T-helper 2 cell treated with Interferon-gamma antibody and Interleukin-4, amounts not matched to agents 100 ng/mL and 5 ng/mL, for 36 hours (primary cell): ENCODE measurements around the gene PATE1. TPM values are rescaled to one million over a fixed set of nuclear protein-coding genes. Genes with fewer than 3 reads are reported as not detected.
"Not testable (repeated sequence)": the region's sequence is repeated elsewhere in the genome, so short reads cannot be mapped to it uniquely, and the experiment has no call there.

ENCODE experiments used
- intact Hi-C: fragments of 100-400 bp; cut with micrococcal nuclease; formaldehyde crosslinking; loops from one replicate; pipeline ENCODE4 v1.15.1; 2023
- total RNA-seq: library from RNA; stranded (reverse); gene quantifications from 2 replicates; pipeline ENCODE4 v1.2.3, GENCODE V29; 2022

Gene PATE1
- not detected in 2 replicates for total RNA-seq

DNA sequence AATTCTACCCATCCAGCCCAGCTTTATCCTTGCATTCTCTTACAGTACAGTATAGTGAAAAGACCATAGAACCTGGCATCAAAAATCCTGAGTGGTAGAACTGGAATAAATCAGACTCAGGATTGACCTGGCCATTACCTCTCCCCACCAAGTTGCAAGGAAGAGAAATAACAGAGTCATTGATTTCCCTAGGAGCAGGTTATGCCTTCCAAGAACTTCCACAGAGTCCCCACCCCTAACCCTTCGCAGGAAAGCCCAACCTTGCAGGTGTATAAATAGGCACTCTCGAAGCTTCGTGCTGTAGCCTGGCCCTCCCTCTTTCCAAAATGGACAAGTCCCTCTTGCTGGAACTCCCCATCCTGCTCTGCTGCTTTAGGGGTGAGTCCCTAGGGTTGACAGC, at the start of gene PATE1:
Gene PATE1, plus strand, starts transcription at position 301 of the 400 bp plus-strand sequence. Its CDS starts 26 bp downstream, at position 327.
- intact Hi-C loops, result no loop called here

- intact Hi-C loops, result no loop called here
Observed at GRCh38 chr11:125701018-125701610, 45.0 kb upstream of the PATE1 start.

- intact Hi-C loops, result no loop called here
Observed at GRCh38 chr11:125701858-125702621, 44.0 kb upstream of the PATE1 start.

DNA sequence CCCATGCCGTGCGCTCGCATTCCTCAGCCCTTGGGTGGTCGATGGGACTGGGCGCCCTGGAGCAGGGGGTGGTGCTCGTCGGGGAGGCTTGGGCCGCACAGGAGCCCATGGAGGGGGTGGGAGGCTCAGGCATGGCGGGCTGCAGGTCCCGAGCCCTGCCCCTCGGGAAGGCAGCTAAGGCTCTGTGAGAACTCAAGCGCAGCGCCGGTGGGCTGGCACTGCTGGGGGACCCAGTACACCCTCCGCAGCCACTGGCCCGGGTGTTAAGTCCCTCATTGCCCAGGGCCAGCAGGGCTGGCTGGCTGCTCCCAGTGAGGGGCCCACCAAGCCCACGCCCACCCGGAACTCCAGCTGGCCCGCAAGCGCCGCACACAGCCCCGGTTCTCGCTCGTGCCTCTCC, 41.4 kb upstream of the PATE1 start:
- intact Hi-C loops, result not testable (repeated sequence)

GRCh38 chr11:125720781-125721180, 25.3 kb upstream of the PATE1 start:
- intact Hi-C loops, result no loop called here

- intact Hi-C loops, result loop anchor here (1.0 kb wide), 1 partner anchor 150 kb away; no protein-coding TSS in a partner anchor
Observed at GRCh38 chr11:125724125-125724524, 22.0 kb upstream of the PATE1 start.

DNA sequence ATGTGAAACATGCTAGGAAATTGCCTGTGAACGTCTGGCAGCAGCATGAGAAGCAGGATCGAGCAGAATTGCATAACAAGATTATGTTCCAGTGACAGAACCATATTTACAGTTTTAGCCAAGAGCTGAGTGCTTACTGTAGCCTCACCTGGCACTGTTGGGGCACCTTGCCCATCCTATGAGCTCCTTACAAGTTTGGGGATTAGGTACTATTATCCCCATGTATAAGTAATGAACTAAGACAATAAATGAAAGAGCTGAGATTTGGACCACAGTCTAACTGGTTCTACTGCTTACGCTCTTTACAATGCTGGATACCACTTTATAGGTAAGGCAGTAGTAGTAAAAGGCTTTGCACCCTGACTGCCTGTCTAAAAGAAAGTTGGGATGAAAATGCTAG, 17.1 kb upstream of the PATE1 start:
- intact Hi-C loops, result no loop called here

- intact Hi-C loops, result no loop called here
Observed at GRCh38 chr11:125740617-125741016, 5.5 kb upstream of the PATE1 start.

DNA sequence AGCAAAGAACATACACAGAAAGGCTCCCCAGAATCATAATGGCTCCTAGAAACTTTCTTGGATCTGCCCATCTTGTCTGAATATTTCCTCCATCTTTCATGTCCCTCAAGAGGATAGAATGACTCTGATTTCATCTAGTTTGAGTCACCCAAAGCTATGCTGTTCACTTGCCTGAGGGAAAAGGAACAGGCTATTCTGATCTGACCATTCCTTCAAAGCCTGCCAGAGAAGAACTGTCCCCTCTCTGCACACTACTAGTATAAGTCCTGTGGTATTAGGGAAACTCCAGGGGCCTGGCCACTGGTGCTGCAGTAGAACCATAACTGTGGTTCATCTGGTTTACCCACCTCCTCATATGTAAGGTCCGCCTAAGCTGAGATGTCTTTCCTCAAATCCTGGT, 2.4 kb upstream of the PATE1 start:
- intact Hi-C loops, result no loop called here

- intact Hi-C loops, result no loop called here
Observed at GRCh38 chr11:125750629-125751028, 4.5 kb downstream of the PATE1 start.

DNA sequence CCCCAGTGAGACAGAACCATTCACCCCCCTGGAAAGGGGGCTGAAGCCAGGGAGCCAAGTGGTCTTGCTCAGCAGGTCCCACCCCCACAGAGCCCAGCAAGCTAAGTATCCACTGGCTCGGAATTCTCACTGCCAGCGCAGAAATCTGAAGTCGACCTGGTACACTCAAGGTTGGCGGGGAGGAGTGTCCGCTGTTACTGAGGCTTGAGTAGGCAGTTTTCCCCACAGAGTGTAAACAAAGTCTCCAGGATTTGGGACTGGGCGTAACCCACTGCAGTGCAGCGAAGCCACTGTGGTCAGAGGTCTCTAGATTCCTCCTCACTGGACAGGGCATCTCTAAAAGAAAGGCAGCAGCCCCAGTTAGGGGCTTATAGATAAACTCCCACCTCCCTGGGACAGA, 10.0 kb downstream of the PATE1 start:
- intact Hi-C loops, result no loop called here

GRCh38 chr11:125762445-125762844, 16.4 kb downstream of the PATE1 start:
- intact Hi-C loops, result no loop called here

DNA sequence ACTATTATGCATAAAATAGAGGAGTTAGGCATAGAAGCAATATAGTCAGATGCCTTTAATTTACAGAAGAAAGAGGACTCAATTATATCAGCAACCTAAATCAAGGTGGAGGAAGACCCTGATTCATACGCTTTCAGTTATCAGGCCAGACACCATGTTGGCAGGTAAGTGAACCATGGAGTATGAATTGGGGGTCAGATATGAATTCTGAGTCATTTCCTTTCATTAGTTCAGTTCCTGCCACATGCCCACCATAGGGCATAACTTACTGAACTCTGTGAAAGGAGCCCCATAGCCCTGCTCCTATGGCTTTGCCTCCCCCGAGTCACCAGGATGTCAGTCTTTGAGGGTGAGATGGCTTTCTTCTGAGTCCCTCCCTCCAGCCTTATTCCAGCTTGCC, 17.4 kb downstream of the PATE1 start:
- intact Hi-C loops, result no loop called here

DNA sequence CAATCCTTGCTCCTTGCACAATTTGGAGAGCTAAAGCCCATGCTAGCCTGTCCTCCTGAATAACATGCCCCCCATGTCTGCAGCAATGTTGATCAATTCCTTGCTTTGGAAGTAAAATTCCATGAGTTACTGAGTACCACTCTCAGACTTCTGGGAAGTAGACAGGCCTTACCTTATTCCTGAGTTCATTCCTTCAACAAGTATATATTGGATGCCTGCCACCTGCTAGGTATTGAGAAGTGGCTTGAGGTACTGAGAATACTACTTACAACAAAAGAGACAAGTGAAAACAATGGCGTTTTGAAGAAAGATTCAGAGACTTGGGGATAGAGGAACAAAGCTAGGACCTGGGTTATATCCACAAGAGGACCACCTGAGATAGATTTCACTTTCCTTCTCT, 20.2 kb downstream of the PATE1 start:
- intact Hi-C loops, result no loop called here

DNA sequence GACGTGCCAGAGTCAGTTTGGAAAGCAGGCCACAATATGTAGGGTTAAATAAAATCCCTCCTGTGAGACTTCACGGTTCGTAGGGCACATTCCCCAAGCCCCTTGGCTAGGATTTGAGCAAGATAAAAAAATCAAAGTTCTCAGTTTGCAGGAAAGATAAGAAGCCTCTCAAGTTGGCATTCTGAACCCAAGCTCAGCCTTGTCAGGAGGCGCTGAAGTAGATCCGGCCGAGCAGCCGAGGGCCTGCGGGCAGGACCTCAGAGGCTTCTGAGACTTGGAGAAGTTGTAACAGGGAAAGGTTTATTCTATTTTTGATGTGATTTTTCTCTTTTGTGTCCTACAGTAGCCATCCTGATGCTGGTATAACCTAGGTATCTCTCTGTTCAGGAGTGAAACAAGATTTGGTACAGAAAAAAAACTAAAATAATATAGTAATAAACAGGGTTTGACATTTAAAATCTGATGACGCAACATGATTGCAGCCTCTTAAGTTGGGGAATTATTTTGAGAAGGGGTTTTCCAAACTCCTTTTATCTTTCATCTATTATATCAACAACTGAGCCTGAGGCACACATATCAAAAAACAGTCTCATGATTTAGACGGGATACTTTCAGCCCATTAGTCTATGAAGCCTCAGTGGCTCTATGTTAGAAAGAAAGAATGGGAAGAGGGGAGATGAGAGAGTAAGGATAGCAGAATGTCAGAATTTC, 22.4 kb downstream of the PATE1 start:
- intact Hi-C loops, result no loop called here

- intact Hi-C loops, result no loop called here
Observed at GRCh38 chr11:125770583-125770982, 24.5 kb downstream of the PATE1 start.

GRCh38 chr11:125772834-125773505, 26.9 kb downstream of the PATE1 start:
- intact Hi-C loops, result no loop called here

- intact Hi-C loops, result no loop called here
Observed at GRCh38 chr11:125773516-125773915, 27.4 kb downstream of the PATE1 start.

- intact Hi-C loops, result no loop called here
Observed at GRCh38 chr11:125777309-125777708, 31.2 kb downstream of the PATE1 start.

DNA sequence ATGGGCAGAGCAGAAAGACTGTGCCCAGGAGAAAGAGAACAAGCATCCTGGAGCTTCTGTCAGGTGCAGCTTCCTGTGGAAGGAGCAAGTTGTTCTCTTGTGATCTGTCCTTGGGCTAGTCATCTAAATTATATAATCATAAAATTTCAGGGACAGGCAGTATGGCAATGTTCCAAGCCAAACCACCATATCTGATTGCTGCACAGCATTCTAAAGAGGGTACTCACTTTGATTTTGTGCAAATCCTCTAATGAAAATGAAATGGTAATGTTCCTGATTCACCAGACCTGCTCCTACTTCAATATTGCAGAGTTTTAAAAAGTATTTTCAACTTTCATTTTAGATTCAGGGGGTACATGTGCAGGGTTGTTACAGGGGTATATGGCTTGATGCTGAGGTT, 32.6 kb downstream of the PATE1 start, which contains the start of gene PATE2:
Gene PATE2, minus strand, starts transcription at position 101 of the 400 bp plus-strand sequence. Its CDS starts 55 bp downstream, at position 46.
- intact Hi-C loops, result no loop called here

DNA sequence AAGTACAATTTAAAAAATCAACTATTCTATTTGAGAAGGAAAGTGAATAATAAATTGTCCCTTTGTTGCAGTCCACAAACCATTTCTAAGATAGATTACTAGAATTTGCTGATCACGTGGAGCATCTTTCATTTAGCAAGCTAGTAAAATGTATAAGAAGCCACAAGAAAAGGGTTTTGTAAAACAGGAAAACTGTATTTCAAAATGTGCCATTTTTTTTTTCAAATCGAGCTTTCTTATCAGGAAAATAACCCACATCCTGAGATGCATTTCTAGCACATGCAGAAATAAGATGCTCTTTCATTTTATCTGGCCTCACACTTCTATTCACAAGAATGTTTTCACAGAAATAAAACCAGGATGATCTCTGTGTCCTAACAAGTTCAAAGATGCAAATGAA, 38.6 kb downstream of the PATE1 start:
- intact Hi-C loops, result no loop called here

DNA sequence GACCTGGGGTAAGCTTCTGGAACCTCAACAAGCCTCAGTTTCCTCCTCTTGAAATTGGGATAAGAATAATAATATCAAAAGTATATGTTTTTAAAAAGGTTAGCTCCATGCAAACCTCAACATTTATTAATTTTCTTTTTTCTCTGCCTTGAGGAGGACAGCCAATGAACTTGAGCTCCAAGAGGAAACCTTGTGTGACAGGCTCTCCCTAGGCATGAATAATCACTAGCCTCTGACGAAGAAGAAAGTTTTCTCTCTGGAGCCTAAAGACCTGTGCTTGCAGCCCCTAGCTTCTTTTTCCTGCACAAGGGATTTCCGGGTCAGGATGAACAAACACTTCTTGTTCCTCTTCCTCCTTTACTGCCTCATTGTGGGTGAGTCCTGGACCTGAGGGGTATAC, 41.7 kb downstream of the PATE1 start, which contains the start of gene PATE3:
Gene PATE3, plus strand, starts transcription at position 301 of the 400 bp plus-strand sequence. Its CDS starts 25 bp downstream, at position 326.
- intact Hi-C loops, result no loop called here
